ENCODE measurements around the gene R3HDM2.

GRCh38 chr12:57213058-57213715 lies 217.7 kb downstream of the R3HDM2 start:
- TF ChIP-seq CTCF (conservative IDR thresholded peaks at IDR 0.05; ENCODE audit: low read length) = peak; percentile 78
- TF ChIP-seq EZH2phosphoT487 (IDR thresholded peaks at IDR 0.05; ENCODE audit: borderline replicate concordance) = no peak
